Fibroblast of skin of back (primary cell): ENCODE results near the gene MTRF1. TPM values are rescaled to one million over a fixed set of nuclear protein-coding genes. Genes with fewer than 3 reads are reported as not detected.

Source experiments
- DNase-seq: peaks from one replicate; pipeline ENCODE4 v3.0.0-alpha.2; 2013
- polyA plus RNA-seq, 2 experiments: library from polyadenylated mRNA; unstranded; fragments of 120-200 nt; gene quantifications; one replicate each; pipeline ENCODE4 v1.2.1, GENCODE V29; 2013; ENCODE audit not compliant: insufficient read length in 2 of 2

Gene MTRF1, protein sequence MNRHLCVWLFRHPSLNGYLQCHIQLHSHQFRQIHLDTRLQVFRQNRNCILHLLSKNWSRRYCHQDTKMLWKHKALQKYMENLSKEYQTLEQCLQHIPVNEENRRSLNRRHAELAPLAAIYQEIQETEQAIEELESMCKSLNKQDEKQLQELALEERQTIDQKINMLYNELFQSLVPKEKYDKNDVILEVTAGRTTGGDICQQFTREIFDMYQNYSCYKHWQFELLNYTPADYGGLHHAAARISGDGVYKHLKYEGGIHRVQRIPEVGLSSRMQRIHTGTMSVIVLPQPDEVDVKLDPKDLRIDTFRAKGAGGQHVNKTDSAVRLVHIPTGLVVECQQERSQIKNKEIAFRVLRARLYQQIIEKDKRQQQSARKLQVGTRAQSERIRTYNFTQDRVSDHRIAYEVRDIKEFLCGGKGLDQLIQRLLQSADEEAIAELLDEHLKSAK
- 9.2 TPM for polyA plus RNA-seq (2013, experiment 1 of 2; ENCODE audit: insufficient read length)
- 7.5 TPM for polyA plus RNA-seq (2013, experiment 2 of 2; ENCODE audit: insufficient read length)

DNA sequence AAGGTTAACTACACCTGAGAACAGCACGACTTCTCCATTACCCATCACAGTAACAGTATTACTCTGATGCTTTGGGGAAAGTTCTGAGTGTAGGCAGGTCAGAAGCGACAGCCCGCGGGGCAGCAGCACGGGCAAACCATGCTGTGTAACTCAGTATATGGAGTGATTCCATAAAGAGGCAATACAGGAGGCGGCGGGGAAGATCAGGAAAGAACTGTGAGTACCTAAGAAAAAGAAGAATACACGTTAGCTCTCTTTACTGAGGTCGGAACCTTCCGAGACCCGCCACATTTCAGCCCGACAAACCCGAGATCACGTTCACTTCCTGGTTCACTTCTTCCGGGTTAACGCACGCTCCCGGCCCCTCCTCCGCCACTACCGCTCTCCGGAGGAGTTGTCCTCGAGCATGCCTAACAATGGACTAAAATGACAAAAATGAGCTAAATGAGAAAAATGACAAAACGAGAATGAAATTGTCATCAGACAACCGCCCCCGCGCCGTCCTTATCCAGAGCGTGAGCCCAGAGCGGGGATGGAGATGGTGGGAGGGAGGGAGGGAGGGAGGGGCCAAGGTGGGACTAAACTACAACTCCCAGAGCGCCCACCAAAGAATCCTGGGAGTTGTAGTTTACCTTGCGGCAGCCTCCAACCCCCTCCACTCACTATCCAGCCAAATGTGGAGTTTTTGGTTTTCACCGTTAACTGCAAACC lies at the start of gene MTRF1:
Gene MTRF1 (minus strand): TSS at position 316 of the 711 bp plus-strand sequence. CDS start 2,669 bp downstream, outside the sequence.
- peak; percentile 82 for DNase-seq

DNA sequence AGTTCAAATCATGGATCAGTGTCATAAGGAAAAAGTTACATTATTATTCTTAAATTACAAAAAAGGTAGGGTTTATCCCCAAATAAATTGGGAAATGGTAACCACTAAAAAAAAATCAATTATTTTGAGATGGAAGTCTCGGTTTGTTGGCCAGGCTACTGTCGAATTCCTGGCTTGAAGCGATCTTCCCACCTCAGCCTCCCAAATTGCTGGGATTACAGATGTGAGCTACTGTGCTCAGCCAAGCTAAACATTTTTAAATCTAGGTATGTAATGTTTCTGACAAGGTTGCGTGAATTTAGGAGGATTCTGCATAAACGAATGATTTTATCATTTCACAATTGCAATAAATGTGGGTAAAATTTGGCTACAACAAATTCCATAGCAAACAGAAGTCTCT lies 49.7 kb upstream of the MTRF1 start:
- DNase-seq, result no peak

DNA sequence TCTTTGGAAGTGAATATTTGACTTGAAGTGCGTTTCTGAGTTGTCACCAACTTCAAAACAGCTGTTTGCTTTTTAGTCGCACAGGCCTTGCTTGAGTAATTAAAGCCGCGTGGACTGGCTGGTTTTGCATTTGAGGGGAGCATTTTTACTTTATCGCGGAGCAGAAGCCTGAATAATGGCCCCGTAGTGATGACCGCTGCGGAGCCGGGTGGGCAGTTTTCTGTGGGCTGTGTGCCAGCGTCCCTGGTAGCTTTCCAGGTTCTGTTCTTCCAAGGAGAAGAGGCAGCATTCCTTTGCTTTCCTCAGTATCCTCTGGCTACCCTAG lies 48.8 kb upstream of the MTRF1 start:
- DNase-seq, result peak; percentile 42

DNA sequence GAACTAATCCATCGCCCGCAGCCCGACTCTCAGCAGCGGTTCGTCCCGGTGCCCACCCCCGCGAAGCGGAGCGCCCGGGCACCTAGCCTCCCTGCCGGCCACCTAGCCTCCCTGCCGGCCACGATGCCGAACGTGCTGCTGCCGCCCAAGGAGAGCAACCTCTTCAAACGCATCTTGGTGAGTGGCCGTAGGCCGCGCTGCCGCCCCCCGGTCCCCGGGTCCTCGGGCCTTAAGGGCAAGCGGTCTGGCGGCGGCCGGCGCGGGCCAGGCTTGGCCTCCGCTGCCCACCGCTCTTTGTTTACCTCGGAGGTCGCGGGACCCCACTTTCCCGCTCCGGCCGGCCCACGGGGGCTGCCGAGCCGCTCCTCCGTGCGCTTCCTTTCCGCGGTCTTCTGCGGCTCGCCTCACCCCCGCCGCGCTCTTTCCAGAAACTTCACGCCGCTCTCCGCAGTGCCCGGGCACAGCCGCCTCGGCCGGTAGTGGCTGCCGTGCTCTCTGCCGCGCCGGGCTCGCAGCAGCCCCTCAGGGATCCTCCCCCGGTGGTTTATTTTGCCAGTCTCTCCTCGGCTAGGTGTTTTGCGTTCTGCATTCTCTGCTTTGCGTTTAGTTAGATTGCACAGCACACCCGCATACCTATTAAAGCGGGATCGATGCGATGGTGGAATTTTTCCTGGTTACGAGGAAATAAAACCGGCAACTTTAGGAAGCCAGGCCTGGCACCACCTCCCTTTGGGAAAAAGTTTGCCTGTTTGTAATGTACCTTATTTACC lies 48.2 kb upstream of the MTRF1 start:
- peak; percentile 36 for DNase-seq

DNA sequence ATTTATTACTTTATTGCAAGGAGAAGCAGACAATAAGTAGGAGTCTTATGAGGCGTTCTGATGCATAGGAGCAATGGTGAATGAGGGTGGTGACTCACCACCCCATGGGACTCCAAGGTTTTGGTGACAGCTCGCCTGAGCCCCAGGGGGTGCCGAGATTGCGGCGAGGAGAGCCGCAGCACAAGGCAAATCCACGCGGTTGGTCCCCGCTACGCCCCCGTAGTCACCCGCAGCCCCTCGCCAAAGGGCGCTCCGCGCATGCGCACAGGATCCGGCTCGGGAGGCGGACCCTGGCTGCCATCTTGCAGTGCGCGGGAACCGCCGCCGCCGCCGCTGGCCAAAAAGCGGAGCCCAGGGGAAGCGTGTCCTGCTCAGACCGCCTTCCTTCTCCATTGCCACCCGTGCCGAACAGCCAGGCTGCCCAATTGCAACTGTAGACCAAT lies 47.6 kb upstream of the MTRF1 start, which contains the start of gene NAA16:
Gene NAA16 (plus strand): TSS at position 305 of the 443 bp plus-strand sequence. CDS start 262 bp downstream, outside the sequence.
- peak; percentile 92 for DNase-seq

DNA sequence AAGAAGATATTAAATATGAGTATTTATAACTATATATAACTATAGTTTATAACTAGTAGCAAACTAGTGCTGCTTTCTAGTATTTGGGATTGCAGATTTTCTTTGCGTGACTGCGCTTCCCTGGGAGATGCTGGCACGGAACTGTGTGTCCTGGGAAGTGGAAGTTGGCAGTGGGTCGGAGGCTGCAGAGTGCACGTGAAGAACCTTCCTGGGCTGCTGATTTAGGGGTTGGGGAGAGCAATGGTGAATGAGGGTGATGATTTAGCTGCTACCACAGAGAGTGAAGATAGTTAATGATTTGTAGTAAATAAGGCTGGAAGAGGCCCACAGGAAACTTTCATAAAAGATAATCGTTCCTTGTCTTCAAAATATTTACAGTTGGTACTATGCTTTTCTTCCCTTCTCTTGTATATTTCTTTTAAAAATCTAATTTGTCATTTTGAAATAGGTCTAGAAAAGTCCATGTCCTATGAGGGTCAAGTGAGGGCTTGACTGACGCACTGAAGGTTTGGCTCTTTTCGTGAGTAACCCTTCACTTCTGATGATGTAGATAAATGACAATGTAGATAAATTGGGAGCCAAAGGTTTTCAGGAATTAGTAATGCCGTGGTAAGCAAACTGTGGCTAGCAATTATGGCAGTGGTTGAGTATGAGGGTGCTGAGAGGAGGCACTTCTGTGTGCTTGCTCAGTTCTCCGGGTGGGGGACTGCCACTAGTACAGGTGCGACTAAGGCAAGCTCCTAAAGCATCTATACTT lies 44.7 kb upstream of the MTRF1 start:
- no peak for DNase-seq

DNA sequence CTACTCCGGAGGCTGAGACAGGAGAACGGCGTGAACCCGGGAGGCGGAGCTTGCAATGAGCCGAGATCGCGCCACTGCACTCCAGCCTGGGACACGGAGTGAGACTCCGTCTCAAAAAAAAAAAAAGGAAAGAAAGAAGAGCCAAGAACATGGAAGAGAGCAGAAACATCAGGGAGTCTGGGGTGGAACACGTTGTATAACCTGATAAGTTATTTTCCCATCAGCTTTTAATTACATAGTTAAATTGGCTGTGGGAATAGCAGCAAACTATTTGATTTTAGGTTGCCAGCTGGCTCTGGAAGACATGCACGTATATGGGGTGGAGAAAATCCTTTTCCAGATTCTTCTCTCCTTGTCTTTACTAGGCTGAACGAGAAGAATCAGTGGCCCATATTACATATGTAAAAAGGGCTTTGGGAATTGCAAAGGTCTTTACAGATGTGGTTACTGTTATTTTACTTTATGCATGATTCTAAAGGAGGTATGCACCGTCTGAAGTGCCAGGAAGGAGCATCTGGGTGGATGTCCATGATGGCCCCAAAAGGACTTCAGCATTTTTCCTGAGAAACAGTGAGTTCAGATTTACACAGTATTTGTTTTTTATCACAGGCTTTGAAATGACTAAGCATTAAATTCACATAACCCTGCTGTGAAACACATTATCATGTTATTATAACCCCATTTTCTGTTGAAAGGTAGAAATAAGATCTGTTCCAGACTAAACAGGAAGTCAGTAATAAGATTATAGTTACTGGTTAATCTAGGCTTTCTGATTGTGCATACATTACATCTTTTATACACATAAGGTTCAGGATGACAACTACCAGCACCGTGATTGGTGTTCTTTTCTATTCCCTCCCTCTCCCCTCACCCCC lies 43.1 kb upstream of the MTRF1 start:
- DNase-seq, result peak; percentile 45

DNA sequence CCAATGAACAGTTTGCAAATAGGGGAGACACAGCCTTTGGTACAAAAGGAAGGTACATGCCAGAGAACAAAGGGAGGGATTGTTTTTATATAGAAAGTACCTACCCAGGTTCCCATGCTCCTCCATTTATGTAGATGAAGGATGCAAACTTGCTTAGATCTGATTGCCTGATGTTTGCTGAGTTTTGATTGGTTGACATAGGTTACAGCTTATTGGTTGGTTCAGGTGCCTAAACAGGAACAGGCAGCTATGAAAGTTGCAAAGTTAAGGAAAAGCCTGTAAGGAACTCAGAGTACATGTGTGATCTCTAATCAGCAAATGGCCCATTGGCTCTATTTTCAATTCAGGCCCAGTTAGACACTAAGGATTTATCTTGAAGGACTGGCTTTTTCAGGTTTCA lies 41.2 kb upstream of the MTRF1 start:
- DNase-seq, result no peak

DNA sequence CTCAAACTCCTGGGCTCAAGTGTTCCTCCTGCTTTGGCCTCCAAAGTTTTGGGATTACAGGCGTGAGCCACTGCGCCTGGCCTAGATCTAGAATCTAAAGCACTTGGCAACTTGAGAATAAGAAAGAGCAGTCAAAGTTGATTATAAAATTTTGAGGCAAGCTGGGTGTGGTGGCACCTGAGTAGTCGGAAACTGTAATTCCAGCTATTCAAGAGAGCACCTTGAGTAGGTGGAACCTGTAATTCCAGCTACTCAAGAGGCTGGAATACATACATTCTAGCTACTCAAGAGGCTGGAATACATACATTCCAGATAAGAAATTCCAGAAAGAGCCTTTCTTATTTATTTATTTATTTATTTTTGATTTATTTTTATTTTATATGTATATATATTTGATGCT lies 39.4 kb upstream of the MTRF1 start:
- no peak for DNase-seq

DNA sequence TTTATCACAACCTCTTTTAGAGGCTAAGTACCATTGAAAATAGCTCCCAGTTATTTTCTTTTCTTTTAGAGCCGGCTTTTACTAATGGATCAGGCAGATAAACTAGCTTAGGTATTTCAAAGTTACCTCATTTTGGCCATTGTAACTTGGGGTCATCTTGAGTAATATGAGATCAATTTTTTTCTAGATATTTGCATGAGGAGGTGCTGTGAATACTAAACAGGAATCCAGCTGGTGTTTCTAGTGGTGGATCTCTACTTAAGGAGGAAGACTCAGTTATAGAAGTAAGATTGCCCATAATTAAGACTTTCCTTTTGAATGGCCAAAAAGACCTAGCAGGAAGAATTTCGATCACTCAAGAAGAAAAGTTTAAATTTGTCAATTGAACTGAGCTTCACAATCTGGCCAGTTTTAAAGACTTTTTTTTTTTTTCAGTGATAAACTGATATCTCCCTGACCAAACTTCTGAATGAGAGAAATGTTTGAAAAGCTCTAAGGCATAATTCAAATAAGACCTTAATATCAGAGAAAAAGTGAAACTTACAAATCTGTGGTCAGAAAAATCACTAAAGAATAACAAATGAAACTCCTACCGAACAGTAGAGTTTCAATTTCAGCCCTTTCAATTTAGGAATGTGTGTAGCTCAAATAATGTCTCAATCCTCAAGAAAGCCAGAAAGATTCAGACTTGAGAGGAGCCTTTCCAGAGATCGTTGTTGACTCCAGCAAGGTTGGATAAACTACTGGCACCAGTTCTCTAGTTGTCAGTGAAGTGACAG lies 36.1 kb upstream of the MTRF1 start:
- no peak for DNase-seq

DNA sequence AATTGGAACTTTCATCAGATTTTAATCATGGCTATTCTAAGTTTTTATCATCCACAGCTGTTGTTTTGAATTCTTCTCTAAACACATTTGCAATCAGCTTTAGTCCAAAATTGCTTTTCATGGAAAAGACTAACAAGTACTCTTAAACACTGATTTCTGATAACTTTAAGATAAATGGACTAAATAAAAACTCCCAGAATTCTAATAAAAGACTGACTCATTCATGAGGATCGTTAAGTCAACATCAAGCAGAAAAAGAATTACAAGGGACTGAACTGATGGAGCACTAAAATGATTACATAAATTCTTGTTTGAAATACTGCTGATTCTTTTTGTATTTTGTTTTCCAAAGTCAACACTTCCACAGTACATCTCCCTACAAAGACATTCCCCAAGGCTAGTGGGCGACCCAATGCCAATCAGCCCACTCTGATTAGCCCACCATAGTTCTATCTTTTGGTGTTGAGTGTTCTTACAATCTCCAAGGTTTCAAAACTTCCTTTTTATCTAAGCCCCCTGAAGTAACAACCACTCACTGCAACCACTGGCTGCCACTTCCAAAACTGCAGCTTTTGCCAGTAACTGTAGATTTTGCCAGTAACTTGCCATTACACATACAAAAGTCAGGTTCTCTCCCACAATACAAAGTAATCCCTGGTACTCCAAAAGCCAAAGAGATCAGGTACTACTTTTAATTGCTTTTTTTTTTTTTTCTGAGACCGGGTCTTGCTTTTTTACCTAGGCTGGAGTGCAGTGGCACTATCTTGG lies 33.7 kb upstream of the MTRF1 start:
- no peak for DNase-seq

DNA sequence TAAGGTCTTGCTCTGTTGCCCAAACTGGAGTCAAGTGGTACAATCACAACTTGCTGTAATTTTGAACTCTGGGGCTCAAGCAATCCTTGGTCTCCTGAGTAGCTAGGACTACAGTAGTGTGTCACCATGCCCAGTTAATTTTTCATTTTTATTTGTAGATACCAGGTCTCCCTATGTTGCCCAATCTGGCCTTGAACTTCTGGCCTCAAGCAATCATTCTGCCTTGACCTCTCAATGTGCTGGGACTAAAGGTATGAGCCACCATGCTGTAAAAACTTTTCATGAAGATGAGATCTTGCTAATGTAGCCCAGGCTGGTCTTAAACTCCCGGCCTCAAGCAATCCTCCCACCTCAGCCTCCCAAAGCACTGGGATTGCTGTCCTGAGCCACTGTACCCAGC lies 32.6 kb upstream of the MTRF1 start:
- no peak for DNase-seq

DNA sequence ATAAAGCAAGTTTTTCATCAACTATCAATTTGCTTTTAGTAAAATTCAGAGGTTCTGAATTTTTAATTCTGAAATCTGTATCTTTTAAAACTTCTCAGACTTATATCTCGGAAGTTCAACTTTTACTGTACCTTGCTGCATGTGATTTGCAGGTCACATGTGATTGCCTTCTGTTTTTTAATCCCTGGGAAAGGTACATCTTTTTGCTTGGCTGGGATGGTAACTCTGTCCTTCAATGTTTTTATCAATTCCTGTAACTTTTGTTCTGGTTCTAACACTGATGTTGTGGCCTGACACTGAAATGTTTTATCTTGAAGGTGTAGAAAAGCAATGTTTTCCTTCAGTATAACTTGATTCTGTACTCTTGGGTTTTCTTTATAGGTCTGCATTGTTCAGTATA lies 31.5 kb upstream of the MTRF1 start:
- DNase-seq, result no peak

DNA sequence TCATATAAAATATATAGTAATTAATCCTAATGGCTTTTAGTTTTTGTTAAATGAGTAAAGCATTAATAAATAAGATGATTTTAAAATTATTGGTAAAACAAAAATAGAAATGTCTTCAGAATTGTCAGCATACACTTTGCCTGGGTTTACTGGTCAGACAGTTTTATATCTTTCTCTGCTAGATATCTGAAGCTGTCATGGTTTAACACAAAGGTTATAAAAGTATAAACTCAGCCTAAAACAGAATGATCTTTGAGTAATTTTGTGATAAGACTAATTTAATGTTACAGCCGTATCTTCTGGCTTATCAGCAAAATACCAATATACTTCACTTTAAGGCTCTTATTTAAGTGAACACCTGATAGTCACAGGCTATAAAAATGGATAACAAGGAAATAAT lies 29.9 kb upstream of the MTRF1 start:
- DNase-seq, result no peak

DNA sequence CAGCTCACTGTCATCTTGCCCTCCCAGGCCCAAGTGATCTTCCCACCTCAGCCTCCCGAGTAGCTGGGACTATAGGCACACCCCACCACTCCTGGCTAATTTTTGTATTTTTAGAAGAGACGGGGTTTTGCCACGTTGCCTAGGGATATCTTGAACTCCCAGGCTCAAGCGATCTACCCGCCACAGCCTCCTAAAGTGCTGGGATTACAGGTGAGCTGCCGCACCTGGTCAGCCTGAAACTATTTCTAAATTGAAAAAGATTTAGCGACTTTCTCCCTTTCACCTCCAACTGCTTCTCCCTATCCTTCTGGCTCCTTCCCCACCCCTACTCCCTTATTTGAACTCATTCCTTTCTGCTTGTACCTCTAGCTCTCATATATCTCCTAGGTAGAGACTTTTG lies 27.9 kb upstream of the MTRF1 start:
- DNase-seq, result no peak

DNA sequence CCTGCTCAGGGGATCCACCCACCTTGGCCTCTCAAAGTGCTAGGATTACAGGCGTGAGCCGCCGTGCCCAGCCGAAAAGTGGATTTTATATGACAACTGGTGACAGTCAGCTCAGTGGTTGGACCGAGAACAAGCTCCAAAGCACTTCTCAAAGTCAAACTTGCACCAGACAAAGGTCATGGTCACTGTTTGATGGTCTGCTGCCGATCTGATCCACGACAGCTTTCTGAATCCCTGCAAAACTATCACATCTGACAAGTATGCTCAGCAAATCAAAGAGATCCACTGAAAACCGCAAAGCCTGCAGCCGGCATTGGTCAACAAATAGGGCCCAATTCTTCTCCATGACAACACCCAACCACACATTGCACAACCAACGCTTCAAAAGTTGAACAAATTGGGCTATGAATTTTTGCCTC lies 26.1 kb upstream of the MTRF1 start:
- no peak for DNase-seq

DNA sequence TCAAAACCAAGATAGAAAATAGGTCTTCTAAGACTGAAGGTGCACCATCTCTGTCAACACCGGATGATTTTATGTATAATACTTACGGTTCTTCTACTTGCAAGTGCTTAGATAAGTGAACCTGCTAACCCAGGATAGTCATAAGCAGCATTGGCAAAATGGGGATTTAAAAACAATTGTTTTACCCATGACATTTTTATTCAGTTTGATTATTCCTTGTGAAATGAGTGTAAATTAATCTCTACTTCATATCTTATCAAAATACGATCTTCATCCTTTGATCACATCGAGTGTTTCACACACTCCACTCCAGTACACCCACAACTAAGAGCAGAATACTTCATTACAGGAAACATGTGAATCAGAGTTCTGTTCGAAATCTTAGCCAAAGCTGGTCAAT lies 23.0 kb upstream of the MTRF1 start:
- DNase-seq, result no peak

DNA sequence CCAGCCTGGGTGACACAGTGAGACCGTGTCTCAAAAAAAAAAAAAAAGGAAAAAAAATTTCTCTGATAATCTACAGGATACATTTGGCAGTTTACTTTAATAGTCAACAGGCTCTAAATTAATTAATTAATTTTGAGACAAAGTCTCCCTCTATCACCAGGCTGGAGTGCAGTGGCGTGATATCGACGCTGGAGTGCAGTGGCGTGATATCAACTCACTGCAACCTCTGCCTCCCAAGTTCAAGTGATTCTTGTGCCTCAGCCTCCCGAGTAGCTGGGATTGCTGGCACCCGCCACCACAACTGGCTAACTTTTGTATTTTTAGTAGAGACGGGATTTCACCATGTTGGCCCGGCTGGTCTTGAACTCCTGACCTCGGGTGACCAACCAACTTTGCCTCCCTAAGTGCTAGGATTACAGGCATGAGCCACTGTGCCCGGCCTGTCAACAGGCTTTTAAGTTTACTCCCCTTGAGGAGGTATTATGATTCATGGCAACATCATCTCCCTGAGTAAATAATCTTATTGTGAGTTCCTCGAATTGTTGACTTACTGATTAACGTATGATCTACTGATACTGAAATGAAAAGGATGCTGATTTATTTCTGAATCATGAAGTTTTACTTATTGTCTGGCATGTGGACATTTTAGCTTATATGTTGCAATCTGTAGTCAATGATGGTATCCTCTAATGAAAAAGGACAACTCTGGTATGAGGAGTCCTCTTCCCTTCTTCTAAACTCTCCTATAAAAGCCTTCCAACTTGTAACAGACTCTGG lies 21.3 kb upstream of the MTRF1 start:
- DNase-seq, result peak; percentile 89

DNA sequence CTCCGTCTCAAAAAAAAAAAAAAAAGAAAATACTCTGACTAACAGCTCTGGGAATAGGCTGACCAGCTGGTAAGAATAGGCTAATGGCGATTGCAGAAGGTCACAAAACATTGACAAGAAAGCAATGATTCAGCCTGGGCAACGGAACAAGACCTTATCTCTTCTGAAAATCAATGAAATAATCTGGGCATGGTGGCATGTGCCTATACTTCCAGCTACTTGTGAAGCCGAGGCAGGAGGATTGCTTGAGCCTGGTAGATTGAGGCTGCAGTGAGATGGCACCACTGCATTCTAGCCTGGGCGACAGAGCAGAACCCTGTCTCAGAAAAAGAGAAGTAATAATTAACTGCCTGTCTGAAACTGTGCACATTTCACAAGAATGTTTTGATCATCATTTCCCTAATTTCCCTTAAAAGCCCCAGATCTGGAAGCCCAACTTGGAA lies 18.8 kb upstream of the MTRF1 start:
- no peak for DNase-seq
